HepG2 (cell line): ENCODE measurements around the gene AHCTF1. TPM values are rescaled to one million over a fixed set of nuclear protein-coding genes. Genes with fewer than 3 reads are reported as not detected.

Experiments
- ATF2 ChIP-seq: sonication (generic); formaldehyde crosslinking; IDR thresholded peaks from 2 replicates; pipeline ENCODE4 v1.4.0; 2020; ENCODE audit warnings: missing genetic modification reagents
- CENPT ChIP-seq: sonication (generic); formaldehyde crosslinking; IDR thresholded peaks from 2 replicates; pipeline ENCODE4 v1.8.0; 2022; ENCODE audit warnings: low read depth, mild to moderate bottlenecking, moderate library complexity, missing genetic modification reagents
- DZIP1 ChIP-seq: sonication (generic); formaldehyde crosslinking; IDR thresholded peaks from 2 replicates; pipeline ENCODE4 v1.5.0; 2020; ENCODE audit warnings: mild to moderate bottlenecking, missing genetic modification reagents
- FOXO1 ChIP-seq: sonication (generic); formaldehyde crosslinking; IDR thresholded peaks from 2 replicates; pipeline ENCODE4 v1.4.0; 2020; ENCODE audit warnings: missing genetic modification reagents
- HMG20A ChIP-seq: IDR thresholded peaks from 2 replicates; pipeline ENCODE4 v1.6.1; 2016; ENCODE audit warnings: borderline replicate concordance
- HNRNPL ChIP-seq: fragments of 200-400 bp; formaldehyde crosslinking; IDR thresholded peaks from 2 replicates; pipeline ENCODE4 v1.6.1; 2017; ENCODE audit warnings: mild to moderate bottlenecking, low read depth, low read length
- LCORL ChIP-seq, 2 experiments: fragments of 450-650 bp in 1 of 2; sonication (generic) in 1 of 2; formaldehyde crosslinking in 1 of 2; IDR thresholded peaks; 2 replicates each; pipeline versions ENCODE4 v1.5.0 to v1.6.1; 2017 to 2020; ENCODE audit warnings: antibody characterized with exemption in 1 of 2, missing genetic modification reagents in 1 of 2
- MBD4 ChIP-seq: IDR thresholded peaks from 2 replicates; pipeline ENCODE4 v1.6.1; 2012; ENCODE audit warnings: low read length, inconsistent platforms, borderline replicate concordance
- MED1 ChIP-seq: sonication (generic); formaldehyde crosslinking; IDR thresholded peaks from 2 replicates; pipeline ENCODE4 v1.4.0; 2020; ENCODE audit warnings: missing genetic modification reagents
- RBAK ChIP-seq: sonication (generic); formaldehyde crosslinking; IDR thresholded peaks from 2 replicates; pipeline ENCODE4 v1.5.1; 2020; ENCODE audit warnings: mild to moderate bottlenecking, missing genetic modification reagents
- RFXAP ChIP-seq: sonication (generic); formaldehyde crosslinking; IDR thresholded peaks from 2 replicates; pipeline ENCODE4 v1.4.0; 2020; ENCODE audit warnings: missing genetic modification reagents, borderline replicate concordance
- SKIL ChIP-seq: sonication (generic); formaldehyde crosslinking; IDR thresholded peaks from 2 replicates; pipeline ENCODE4 v1.8.0; 2022; ENCODE audit warnings: missing genetic modification reagents, mild to moderate bottlenecking, moderate library complexity, borderline replicate concordance
- TRIM22 ChIP-seq: fragments of 450-650 bp; IDR thresholded peaks from 2 replicates; pipeline ENCODE4 v1.6.1; 2017
- ZFP36L2 ChIP-seq: sonication (generic); formaldehyde crosslinking; IDR thresholded peaks from 2 replicates; pipeline ENCODE4 v1.4.0; 2020; ENCODE audit warnings: missing genetic modification reagents
- ZMYM3 ChIP-seq: sonication (generic); formaldehyde crosslinking; IDR thresholded peaks from 2 replicates; pipeline ENCODE4 v1.5.1; 2020; ENCODE audit warnings: mild to moderate bottlenecking, missing genetic modification reagents
- ZNF234 ChIP-seq: sonication (generic); formaldehyde crosslinking; conservative IDR thresholded peaks from 2 replicates; pipeline ENCODE4 v1.5.1; 2020; ENCODE audit warnings: mild to moderate bottlenecking, missing genetic modification reagents
- ZNF337 ChIP-seq: sonication (generic); formaldehyde crosslinking; IDR thresholded peaks from 2 replicates; pipeline ENCODE4 v1.5.1; 2020; ENCODE audit warnings: missing genetic modification reagents, low read depth, mild to moderate bottlenecking, borderline replicate concordance
- ZNF34 ChIP-seq: sonication (generic); formaldehyde crosslinking; IDR thresholded peaks from 2 replicates; pipeline ENCODE4 v1.4.0; 2020; ENCODE audit warnings: mild to moderate bottlenecking, missing genetic modification reagents, borderline replicate concordance
- ZNF543 ChIP-seq: sonication (generic); formaldehyde crosslinking; IDR thresholded peaks from 2 replicates; pipeline ENCODE4 v1.4.0; 2020; ENCODE audit warnings: mild to moderate bottlenecking, missing genetic modification reagents
- ZNF558 ChIP-seq: sonication (generic); formaldehyde crosslinking; IDR thresholded peaks from 2 replicates; pipeline ENCODE4 v1.9.0; 2022; ENCODE audit warnings: mild to moderate bottlenecking, missing genetic modification reagents, borderline replicate concordance
- ZNF782 ChIP-seq: sonication (generic); formaldehyde crosslinking; IDR thresholded peaks from 2 replicates; pipeline ENCODE4 v1.4.0; 2020; ENCODE audit warnings: missing genetic modification reagents, mild to moderate bottlenecking, borderline replicate concordance
- polyA plus RNA-seq, 8 experiments: library from polyadenylated mRNA; depleted of rRNA in 3 of 8; stranded (reverse) in 7 of 8; unstranded in 1 of 8; fragments of >200 nt; fragmentation: Illumina TruSeq in 4 of 8; extraction: Trizol in 4 of 8; gene quantifications; 2 replicates each; pipeline versions ENCODE4 v1.2.1 to v1.2.3, GENCODE V29; 2011 to 2016; ENCODE audit warnings: low read depth in 4 of 8, missing spikeins in 1 of 8, mixed read lengths in 1 of 8; ENCODE audit not compliant: insufficient read depth in 1 of 8
- total RNA-seq, 5 experiments: library from RNA; depleted of rRNA; stranded (reverse); fragments of >200 nt; fragmentation: Illumina TruSeq; extraction: Trizol; gene quantifications; 2 replicates each; pipeline ENCODE4 v1.2.3, GENCODE V29; 2016; ENCODE audit warnings: low read depth in 1 of 5

Gene AHCTF1
- total and polyA plus RNA-seq, 2 of the 13 experiments (the other 11 are each of a cell fraction or from before 2014, with no cell fraction given): 16.6 to 45.9 TPM

- TF ChIP-seq SKIL (CRISPR knock-in tag): no peak
- no peak for TF ChIP-seq CENPT
- no peak for TF ChIP-seq ZNF782
- no peak for TF ChIP-seq ZNF337
- TF ChIP-seq ZNF543 (CRISPR knock-in tag): no peak
- peak; percentile 59; the same call in 1 of the 2 replicates for TF ChIP-seq FOXO1 (CRISPR knock-in tag)
- TF ChIP-seq HNRNPL: no peak
- no peak for TF ChIP-seq ATF2 (CRISPR knock-in tag)
- TF ChIP-seq ZNF234 (CRISPR knock-in tag): no peak
- TF ChIP-seq LCORL (IDR thresholded peaks at IDR 0.05): peak; percentile 57; the same call in 1 of the 2 replicates
- TF ChIP-seq LCORL (CRISPR knock-in tag; IDR thresholded peaks at IDR 0.05): peak; percentile 90
- no peak for TF ChIP-seq RBAK (CRISPR knock-in tag)
- TF ChIP-seq MBD4: no peak
- TF ChIP-seq MED1 (CRISPR knock-in tag): peak; percentile 33; the same call in 1 of the 2 replicates
- no peak for TF ChIP-seq RFXAP (CRISPR knock-in tag)
- no peak for TF ChIP-seq ZNF558 (CRISPR knock-in tag)
- no peak for TF ChIP-seq TRIM22
- no peak for TF ChIP-seq ZNF34 (CRISPR knock-in tag)
- TF ChIP-seq DZIP1 (CRISPR knock-in tag): no peak
- TF ChIP-seq ZMYM3 (CRISPR knock-in tag): peak; percentile 13; the same call in 1 of the 2 replicates
- no peak for TF ChIP-seq ZFP36L2 (CRISPR knock-in tag)
- peak; percentile 57; the same call in 1 of the 2 replicates for TF ChIP-seq HMG20A (CRISPR knock-in tag)
These were observed 15.5 kb upstream of the AHCTF1 start (continued) for GRCh38 chr1:246947255-246947654.
